Right lobe of liver (tissue), 6 donors: ENCODE data around the gene RAC2. TPM values are rescaled to one million over a fixed set of nuclear protein-coding genes. Genes with fewer than 3 reads are reported as not detected.
A peak's percentile ranks its signal among the peaks of the same experiment; 100 is the strongest.
"Not testable (repeated sequence)": the region's sequence is repeated elsewhere in the genome, so short reads cannot be mapped to it uniquely, and the experiment has no call there.

Experiments used
- ATAC-seq, 4 donors: fragments of 200-7000 bp; cut with Tn5 transposase; one replicate each; pipeline ENCODE4 v1.9.1; 2020; ENCODE audit warnings: mild to moderate bottlenecking in 4 of 4, moderate library complexity in 4 of 4
- DNase-seq, 3 donors: peaks; one replicate each; pipeline ENCODE4 v3.0.0-alpha.2; 2020
- H3K27ac ChIP-seq, 3 donors: fragments of 200-600 bp; one replicate each; pipeline ENCODE4 v1.8.0; 2022
- H3K27me3 ChIP-seq, 2 donors: fragments of 200-600 bp; one replicate each; pipeline ENCODE4 v1.8.0; 2022
- H3K36me3 ChIP-seq, 4 donors: fragments of 200-600 bp; sonication (generic) in 1 of 4; one replicate each; pipeline versions ENCODE4 v1.5.1 to v1.8.0; 2017 to 2022; ENCODE audit warnings: control low read depth in 1 of 4
- H3K4me1 ChIP-seq, 4 donors: fragments of 200-600 bp; sonication (generic) in 1 of 4; one replicate each; pipeline versions ENCODE4 v1.5.1 to v1.8.0; 2017 to 2022; ENCODE audit warnings: control low read depth in 1 of 4
- H3K4me3 ChIP-seq, 3 donors: fragments of 200-600 bp; one replicate each; pipeline ENCODE4 v1.8.0; 2022
- H3K9me3 ChIP-seq, 4 donors: fragments of 200-600 bp; sonication (generic) in 1 of 4; one replicate each; pipeline versions ENCODE4 v1.5.1 to v1.8.0; 2017 to 2022; ENCODE audit warnings: control low read depth in 1 of 4
- CTCF ChIP-seq, 4 donors: fragments of 200-600 bp in 3 of 4; fragments of 450-650 bp in 1 of 4; IDR thresholded peaks; one replicate each; pipeline versions ENCODE4 v1.5.1 to v1.8.0; 2016 to 2022; ENCODE audit warnings: antibody characterized with exemption in 4 of 4, mild to moderate bottlenecking in 2 of 4
- POLR2A ChIP-seq: fragments of 450-650 bp; IDR thresholded peaks from one replicate; pipeline ENCODE4 v1.6.1; 2017; ENCODE audit warnings: antibody characterized with exemption, mild to moderate bottlenecking
- WGBS: methylation state at CpG from one replicate; pipeline ENCODE4 v1.1.6; 2018; ENCODE audit warnings: low coverage, low lambda C conversion rate; ENCODE audit not compliant: insufficient coverage; ENCODE audit errors: missing lambda C conversion rate; 5-methylcytosine and 5-hydroxymethylcytosine counted together
- intact Hi-C, 2 donors: fragments of 100-400 bp; cut with DNase I; formaldehyde crosslinking; loops; one replicate each; pipeline versions ENCODE4 v1.11.2 to v1.14.1; 2022
- total RNA-seq, 6 experiments: library from RNA; depleted of rRNA in 2 of 6; stranded (reverse); fragments of >200 nt in 2 of 6; fragmentation: NEBNext Ultra II Directional in 3 of 6; extraction: Animal tissue kit (Norgen Biotek cat#: 25700) in 3 of 6; gene quantifications; one replicate each; pipeline versions ENCODE4 v1.1.0 to v1.2.4, GENCODE V29; 2016 to 2023
- donor health status: DM: no; HTN: yes; CAD: no.
- donor health status: DM: no; HTN: no; CAD: no.
- donor health status: DM: no; HTN: no; CAD: no.
- donor health status: DM: no; HTN: yes; CAD: no.
- donor health status: DM: no; HTN: yes; CAD: no.

RAC2 gene
- total RNA-seq, 6 experiments from 2014 or later, result 3.4 to 12.9 (median 6.5) TPM

DNA sequence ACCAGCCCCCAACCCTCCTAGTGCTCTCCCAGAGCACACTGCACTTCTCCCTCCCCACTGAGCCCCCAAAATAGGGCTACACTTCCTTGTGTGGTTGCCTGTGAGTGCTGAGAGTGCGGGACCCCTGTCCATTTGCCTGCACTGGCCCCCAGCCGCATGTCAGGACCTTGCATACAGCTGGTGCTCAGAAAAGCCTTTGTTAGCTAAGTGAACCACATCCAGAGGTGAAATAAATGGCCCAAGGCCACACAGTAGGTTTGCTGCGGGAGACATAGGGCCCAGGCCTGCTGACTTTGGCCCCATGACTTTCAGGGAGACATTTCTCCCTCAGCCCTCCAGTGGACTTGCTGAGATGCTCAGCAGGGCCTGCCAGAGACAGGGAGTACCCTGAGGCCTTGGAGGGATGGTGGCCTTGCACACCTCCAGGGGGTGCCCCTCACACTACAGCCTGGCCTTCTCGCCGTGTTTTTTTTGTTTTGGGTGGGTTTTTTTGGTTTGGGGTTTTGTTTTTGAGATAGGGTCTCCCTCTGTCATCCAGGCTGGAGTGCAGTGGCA, 42.0 kb downstream of the RAC2 start:
- DNase-seq (peak in 1 of 3 donors; percentile 14), ATAC-seq (no peak)
- 96% methylated on average over 4 of the region's 5 CpGs for WGBS
- TF ChIP-seq POLR2A (no peak), CTCF (IDR thresholded peaks at IDR 0.05) (no peak)
- H3K36me3 ChIP-seq, result no peaks in the 10 kb centered on the region
- no peaks in the 10 kb centered on the region for H3K9me3 ChIP-seq
- H3K27ac ChIP-seq, result no peak overlapping the region
- no peak overlapping the region for H3K4me3 ChIP-seq
- H3K27me3 ChIP-seq, result no peaks in the 10 kb centered on the region
- intact Hi-C loops, result loop anchor here in 1 of 2 donors (5.0 to 10.0 kb wide), 2 partner anchors 40 to 137 kb away; no protein-coding TSS in a partner anchor
- peaks cover 0 to 26% (median 13%) of the 10 kb centered on the region in 4 donors for H3K4me1 ChIP-seq

DNA sequence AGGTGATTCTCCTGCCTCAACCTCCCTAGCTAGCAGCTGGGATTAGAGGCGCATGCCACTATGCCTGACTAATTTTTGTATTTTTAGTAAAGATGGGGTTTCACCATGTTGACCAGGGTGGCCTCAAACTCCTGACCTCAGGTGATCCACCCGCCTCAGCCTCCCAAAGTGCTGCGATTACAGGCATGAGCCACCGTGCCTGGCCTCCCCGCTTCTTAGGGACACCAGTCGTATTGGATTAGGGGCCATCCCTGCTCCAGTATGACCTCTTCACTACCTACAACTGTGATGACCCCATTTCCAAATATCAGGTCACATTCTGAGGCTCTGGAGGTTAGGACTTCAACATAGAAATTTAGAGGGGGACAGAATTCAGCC, 42.6 kb downstream of the RAC2 start:
- ATAC-seq, H3K27ac ChIP-seq, H3K36me3 ChIP-seq, H3K4me3 ChIP-seq, H3K27me3 ChIP-seq, H3K9me3 ChIP-seq: not testable (repeated sequence)
- peak in 1 of 3 donors; percentile 3 for DNase-seq
- H3K4me1 ChIP-seq, result peaks cover 0 to 32% (median 15%) of the 10 kb centered on the region in 4 donors
- WGBS, result 100% methylated on average over 3 of the region's 6 CpGs
- intact Hi-C loops, result loop anchor here in 1 of 2 donors (5.0 to 10.0 kb wide), 2 partner anchors 39 to 137 kb away; no protein-coding TSS in a partner anchor

DNA sequence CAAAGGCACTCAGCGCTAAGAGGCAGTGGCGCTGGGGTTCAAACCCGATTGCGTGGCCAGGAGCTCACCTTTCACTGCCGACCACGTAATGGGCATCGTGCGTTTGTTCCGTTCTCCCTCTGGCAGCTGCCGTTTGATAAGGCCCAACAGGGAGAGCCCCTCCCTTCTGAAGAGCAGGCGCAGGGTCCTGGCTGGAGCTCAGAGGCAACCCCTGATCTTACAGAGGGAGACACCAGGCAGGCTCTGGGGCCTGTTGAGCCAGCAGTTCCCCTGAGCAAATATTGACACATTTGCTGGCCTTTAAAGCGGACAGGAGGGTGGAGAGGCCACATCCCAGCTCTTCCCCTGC, 44.3 kb downstream of the RAC2 start:
- TF ChIP-seq POLR2A (no peak), CTCF (IDR thresholded peaks at IDR 0.05) (peak in 1 of 4 donors; percentile 25)
- ATAC-seq, result peak; percentile 19 to 57 (median 38)
- Histone ChIP-seq H3K9me3 (no peaks in the 10 kb centered on the region), H3K36me3 (no peaks in the 10 kb centered on the region), H3K4me1 (peaks cover 0 to 47% (median 27%) of the 10 kb centered on the region in 4 donors), H3K27ac (peak overlapping the region; percentile 80 to 96 (median 85)), H3K27me3 (no peaks in the 10 kb centered on the region), H3K4me3 (peak overlapping the region; percentile 16 to 76 (median 63))
- peak; percentile 55 to 77 (median 76) for DNase-seq
- intact Hi-C loops, result loop anchor here in 1 of 2 donors (5.0 to 10.0 kb wide), 2 partner anchors 37 to 135 kb away; no protein-coding TSS in a partner anchor
- no CpG with 5 or more reads among the region's 12 CpGs for WGBS

GRCh38 chr22:37199103-37199759, 44.8 kb downstream of the RAC2 start:
- 0% methylated on average over 3 of the region's 58 CpGs for WGBS
- peak; percentile 74 to 88 (median 86) for ATAC-seq
- intact Hi-C loops, result no loop called here

More at GRCh38 chr22:37199103-37199759, 44.8 kb downstream of the RAC2 start:
- H3K4me3 ChIP-seq, result peak overlapping the region; percentile 44 to 76 (median 63)
- H3K27me3 ChIP-seq, result no peaks in the 10 kb centered on the region
- H3K9me3 ChIP-seq, result no peaks in the 10 kb centered on the region
- peak overlapping the region; percentile 80 to 96 (median 85) for H3K27ac ChIP-seq
- TF ChIP-seq POLR2A (peak; percentile 99), CTCF (IDR thresholded peaks at IDR 0.05) (peak; percentile 96 to 99 (median 98))
- H3K36me3 ChIP-seq, result no peaks in the 10 kb centered on the region
- peak; percentile 96 to 97 (median 97) for DNase-seq
- H3K4me1 ChIP-seq, result peaks cover 0 to 52% (median 28%) of the 10 kb centered on the region in 4 donors
